ENCODE data around the gene TRMO. TPM values are rescaled to one million over a fixed set of nuclear protein-coding genes. Genes with fewer than 3 reads are reported as not detected.

TRMO gene
- total RNA-seq, 1 donor from 2014 or later, result 32.4 TPM

- no peaks in the 10 kb centered on the region for H3K36me3 Mint-ChIP-seq (ENCODE audit: low read depth)
- no peak overlapping the region for H3K4me3 Mint-ChIP-seq
- no peak overlapping the region for H3K27ac Mint-ChIP-seq
- no peak for ATAC-seq (ENCODE audit: low read depth)
- intact Hi-C loops (cut with micrococcal nuclease), result no loop called here
- CTCF ChIA-PET, result no interaction called here
- no peaks in the 10 kb centered on the region for H3K9me3 Mint-ChIP-seq
- H3K27me3 Mint-ChIP-seq, result peaks cover 65% of the 10 kb centered on the region
- POLR2A ChIA-PET, result no interaction called here
- peaks cover 18% of the 10 kb centered on the region for H3K4me1 Mint-ChIP-seq
- TF ChIP-seq, protein P1, sequence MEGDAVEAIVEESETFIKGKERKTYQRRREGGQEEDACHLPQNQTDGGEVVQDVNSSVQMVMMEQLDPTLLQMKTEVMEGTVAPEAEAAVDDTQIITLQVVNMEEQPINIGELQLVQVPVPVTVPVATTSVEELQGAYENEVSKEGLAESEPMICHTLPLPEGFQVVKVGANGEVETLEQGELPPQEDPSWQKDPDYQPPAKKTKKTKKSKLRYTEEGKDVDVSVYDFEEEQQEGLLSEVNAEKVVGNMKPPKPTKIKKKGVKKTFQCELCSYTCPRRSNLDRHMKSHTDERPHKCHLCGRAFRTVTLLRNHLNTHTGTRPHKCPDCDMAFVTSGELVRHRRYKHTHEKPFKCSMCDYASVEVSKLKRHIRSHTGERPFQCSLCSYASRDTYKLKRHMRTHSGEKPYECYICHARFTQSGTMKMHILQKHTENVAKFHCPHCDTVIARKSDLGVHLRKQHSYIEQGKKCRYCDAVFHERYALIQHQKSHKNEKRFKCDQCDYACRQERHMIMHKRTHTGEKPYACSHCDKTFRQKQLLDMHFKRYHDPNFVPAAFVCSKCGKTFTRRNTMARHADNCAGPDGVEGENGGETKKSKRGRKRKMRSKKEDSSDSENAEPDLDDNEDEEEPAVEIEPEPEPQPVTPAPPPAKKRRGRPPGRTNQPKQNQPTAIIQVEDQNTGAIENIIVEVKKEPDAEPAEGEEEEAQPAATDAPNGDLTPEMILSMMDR (IDR thresholded peaks at IDR 0.05), result no peak
- no peak for DNase-seq
These were observed 64.5 kb downstream of the TRMO start for GRCh38 chr9:97857606-97858392.

DNA sequence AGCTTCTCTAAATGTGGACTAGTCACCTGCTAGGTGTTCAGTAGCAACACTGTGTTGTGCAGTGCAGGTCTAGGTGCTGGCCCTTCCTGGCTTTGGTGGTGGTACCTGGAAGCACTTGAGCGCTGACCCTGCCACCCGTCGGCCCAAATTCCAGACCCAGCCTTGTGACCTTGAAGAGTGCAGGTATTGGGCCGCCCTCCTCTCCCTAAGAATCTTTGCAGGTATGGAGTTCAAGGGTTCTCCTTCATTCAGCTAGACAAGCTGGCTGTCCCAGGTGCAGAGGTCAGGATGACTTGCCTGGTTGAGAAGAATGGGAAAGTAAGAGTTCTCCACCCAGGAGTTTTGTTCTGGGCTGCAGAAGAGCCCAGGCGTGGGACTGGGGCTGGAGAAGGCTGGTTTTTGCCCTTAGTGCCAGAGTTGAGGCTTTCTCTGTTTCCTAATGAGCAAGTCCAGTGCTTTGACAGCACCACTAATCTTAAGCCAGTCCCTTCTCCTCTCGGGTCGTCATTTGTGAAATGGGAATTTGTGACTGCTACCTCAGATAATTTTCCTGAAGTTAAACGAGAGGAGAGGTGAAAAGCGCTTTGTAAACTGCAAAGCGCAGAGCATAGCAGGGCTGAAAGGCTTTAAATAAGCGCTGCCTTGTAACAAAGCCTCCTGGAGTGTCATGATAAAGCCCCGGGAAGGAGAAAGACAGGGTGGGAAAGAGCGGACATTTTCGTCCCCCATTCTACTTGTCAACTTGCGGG lies 65.3 kb downstream of the TRMO start:
- Mint-ChIP-seq H3K27ac (no peak overlapping the region), H3K9me3 (no peaks in the 10 kb centered on the region), H3K36me3 (ENCODE audit: low read depth) (no peaks in the 10 kb centered on the region), H3K4me1 (peaks cover 18% of the 10 kb centered on the region), H3K4me3 (no peak overlapping the region), H3K27me3 (peaks cover 61% of the 10 kb centered on the region)
- ATAC-seq (ENCODE audit: low read depth) (no peak), DNase-seq (no peak)
- intact Hi-C loops (cut with micrococcal nuclease), result no loop called here
- TF ChIP-seq, protein P1 (IDR thresholded peaks at IDR 0.05), result no peak
- POLR2A ChIA-PET, result no interaction called here
- CTCF ChIA-PET, result no interaction called here

DNA sequence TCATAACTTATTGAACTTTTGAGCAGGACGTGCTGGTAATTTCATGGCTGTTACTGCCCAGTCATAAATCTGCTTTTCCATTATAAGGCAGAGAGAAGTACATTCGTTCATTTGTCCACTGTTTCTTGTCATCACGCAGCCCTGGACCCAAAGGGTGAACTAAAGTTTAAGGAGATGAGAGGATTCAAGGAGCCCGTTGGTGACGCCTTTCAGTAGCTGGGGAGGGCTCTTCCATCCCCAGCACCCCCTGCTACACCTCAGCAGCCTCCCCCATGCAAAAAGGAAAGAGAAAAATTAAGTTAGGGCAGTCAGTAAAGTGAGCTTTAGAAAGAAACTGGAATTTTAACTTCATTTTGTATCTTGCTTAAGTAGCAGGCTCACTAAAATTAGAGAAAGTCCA lies 66.4 kb downstream of the TRMO start:
- peaks cover 20% of the 10 kb centered on the region for H3K4me1 Mint-ChIP-seq
- no peaks in the 10 kb centered on the region for H3K36me3 Mint-ChIP-seq (ENCODE audit: low read depth)
- no peaks in the 10 kb centered on the region for H3K9me3 Mint-ChIP-seq
- no peak overlapping the region for H3K27ac Mint-ChIP-seq
- ChIA-PET CTCF (no interaction called here), POLR2A (interaction anchor here (0.5 kb wide), 1 partner anchor 13 kb away, joined by 5 read pairs; no protein-coding TSS in a partner anchor)
- ATAC-seq (ENCODE audit: low read depth), result no peak
- TF ChIP-seq, protein P1 (IDR thresholded peaks at IDR 0.05), result no peak
- intact Hi-C loops (cut with micrococcal nuclease), result no loop called here
- peaks cover 57% of the 10 kb centered on the region for H3K27me3 Mint-ChIP-seq
- no peak for DNase-seq
- no peak overlapping the region for H3K4me3 Mint-ChIP-seq

DNA sequence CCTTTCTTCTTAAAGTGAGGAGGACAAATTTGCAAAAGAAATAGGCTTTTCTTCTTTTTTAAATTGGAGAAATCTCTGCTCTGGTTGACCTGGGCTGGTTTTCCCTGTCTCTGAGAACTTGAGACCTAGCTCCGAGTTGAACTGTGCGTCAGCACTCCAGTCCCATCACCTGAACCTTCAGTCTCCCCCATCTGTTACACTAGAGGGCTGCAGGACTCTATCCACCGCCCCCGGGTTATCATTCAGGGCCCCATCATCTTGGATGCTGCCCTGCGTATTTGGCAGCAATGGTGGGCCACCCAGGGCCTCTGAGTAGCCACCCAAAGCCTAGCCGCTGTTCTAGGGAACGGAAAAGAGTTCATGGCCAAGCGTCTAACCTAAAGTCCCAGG lies 66.8 kb downstream of the TRMO start:
- TF ChIP-seq, protein P1 (IDR thresholded peaks at IDR 0.05), result no peak
- H3K27me3 Mint-ChIP-seq, result peaks cover 58% of the 10 kb centered on the region
- H3K4me1 Mint-ChIP-seq, result peaks cover 20% of the 10 kb centered on the region
- no peaks in the 10 kb centered on the region for H3K36me3 Mint-ChIP-seq (ENCODE audit: low read depth)
- ATAC-seq (ENCODE audit: low read depth) (no peak), DNase-seq (no peak)
- POLR2A ChIA-PET, result no interaction called here
- H3K27ac Mint-ChIP-seq, result no peak overlapping the region
- H3K9me3 Mint-ChIP-seq, result no peaks in the 10 kb centered on the region
- intact Hi-C loops (cut with micrococcal nuclease), result no loop called here
- CTCF ChIA-PET, result no interaction called here
- no peak overlapping the region for H3K4me3 Mint-ChIP-seq

- Mint-ChIP-seq H3K36me3 (ENCODE audit: low read depth) (no peaks in the 10 kb centered on the region), H3K27ac (no peak overlapping the region), H3K4me1 (peaks cover 20% of the 10 kb centered on the region), H3K9me3 (no peaks in the 10 kb centered on the region), H3K4me3 (no peak overlapping the region), H3K27me3 (peaks cover 61% of the 10 kb centered on the region)
- CTCF ChIA-PET, result no interaction called here
- POLR2A ChIA-PET, result no interaction called here
- intact Hi-C loops (cut with micrococcal nuclease), result loop anchor here (5.0 kb wide), 3 partner anchors 132 to 158 kb away; partner anchors contain the start of gene XPA
- TF ChIP-seq, protein P1 (IDR thresholded peaks at IDR 0.05), result no peak
- DNase-seq (no peak), ATAC-seq (ENCODE audit: low read depth) (no peak)
These were observed 67.4 kb downstream of the TRMO start for GRCh38 chr9:97854696-97855485.
